Non-pigmented ciliary epithelial cell (primary cell): ENCODE measurements around the gene FERMT2.
A peak's percentile ranks its signal among the peaks of the same experiment; 100 is the strongest.
"Not testable (repeated sequence)": the region's sequence is repeated elsewhere in the genome, so short reads cannot be mapped to it uniquely, and the experiment has no call there.

Experiments used
- DNase-seq: peaks from one replicate; pipeline ENCODE4 v3.0.0-alpha.2; 2010; ENCODE audit warnings: low read depth

FERMT2 gene

DNA sequence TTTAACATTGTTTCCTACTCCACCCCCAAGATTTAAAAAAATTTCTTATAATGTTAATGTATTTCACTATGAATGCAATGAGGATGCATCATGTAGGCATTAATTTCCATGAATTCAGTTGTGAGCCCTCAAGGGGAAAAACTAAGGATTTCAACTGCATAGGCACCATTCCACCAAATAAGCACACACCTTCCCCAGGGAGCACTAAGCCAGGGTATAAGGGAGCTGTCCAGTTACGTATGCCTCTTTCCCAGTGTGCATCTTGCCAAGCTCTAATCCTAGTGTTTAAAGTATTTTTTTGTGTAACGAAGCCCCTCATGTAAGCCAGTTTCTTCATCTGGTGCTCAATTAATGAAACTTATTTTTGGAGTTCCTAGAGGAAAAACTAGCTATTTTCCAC is 6.6 kb downstream of the FERMT2 start:
- no peak for DNase-seq

DNA sequence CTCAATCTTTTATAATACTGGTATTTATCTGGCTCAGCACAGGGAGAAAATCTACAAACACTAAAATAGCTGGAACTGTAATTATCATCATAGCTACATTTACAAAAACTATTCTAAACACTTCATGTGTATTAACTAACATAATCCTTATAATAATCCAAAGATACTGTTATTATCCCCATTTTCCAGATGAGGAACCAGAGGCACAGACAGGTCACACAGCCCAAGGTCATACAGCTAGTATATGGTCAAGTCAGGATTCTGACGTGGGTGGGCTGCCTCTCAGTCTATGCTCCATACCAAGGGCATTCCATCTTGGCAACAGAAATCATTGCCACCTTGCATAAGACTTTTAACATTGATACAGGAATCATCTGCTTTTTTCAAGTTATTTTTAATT is 11.4 kb downstream of the FERMT2 start:
- no peak for DNase-seq

DNA sequence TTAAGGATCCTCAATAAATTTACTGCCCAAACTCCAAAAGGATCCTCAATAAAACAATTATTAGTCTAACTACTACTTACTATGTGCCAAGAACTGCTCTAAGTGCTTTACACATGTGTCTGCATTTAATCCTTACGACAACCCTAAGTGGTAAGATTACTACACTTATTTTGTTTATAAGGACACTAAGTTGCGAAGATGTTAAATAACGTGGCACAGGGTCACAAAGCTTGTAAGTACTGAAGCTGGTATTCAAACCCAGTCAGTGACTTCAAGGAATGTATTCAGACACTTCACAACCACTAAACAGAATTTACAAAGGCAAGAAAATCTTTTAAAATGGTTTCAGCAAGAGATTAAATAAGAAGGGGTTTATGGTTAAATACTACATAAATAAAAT is 13.0 kb downstream of the FERMT2 start:
- DNase-seq: no peak

DNA sequence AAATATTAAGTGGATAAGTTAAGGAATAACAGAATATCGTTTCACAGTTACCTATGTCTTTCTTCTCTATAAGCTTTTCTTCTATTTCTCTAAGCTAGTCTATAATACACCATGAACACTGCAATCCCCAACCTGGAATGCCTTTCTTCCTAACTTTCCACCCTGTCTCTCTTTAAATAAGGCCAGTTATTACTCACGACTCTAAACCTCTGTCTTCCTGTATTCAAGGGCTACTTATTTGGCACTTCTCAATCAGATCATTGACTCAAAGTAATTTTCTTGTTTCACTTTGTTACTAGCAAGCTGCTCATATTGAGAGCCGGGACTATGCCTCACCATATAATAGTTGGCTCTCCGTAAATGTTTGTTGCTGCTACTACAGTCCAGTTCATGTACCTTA is 13.5 kb downstream of the FERMT2 start:
- DNase-seq: no peak

DNA sequence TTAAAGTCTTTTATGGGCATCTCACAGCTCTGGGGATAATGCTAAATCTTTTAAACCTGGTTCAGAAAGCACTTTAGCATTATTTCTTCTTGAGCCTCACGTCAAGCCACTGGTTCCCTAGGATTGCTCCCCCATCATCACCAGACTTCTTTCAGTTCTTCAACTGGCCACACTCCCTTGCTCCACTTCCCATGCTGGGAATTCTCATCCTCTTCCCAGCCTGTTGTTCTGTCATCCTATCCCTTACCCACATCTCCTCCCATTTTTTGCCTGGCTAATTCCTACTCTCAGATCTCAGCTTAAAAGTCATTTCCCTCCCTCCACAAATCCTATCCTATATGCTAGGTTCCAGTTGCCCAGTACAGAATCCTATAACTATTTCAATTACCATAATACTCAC is 14.4 kb downstream of the FERMT2 start:
- DNase-seq: no peak

DNA sequence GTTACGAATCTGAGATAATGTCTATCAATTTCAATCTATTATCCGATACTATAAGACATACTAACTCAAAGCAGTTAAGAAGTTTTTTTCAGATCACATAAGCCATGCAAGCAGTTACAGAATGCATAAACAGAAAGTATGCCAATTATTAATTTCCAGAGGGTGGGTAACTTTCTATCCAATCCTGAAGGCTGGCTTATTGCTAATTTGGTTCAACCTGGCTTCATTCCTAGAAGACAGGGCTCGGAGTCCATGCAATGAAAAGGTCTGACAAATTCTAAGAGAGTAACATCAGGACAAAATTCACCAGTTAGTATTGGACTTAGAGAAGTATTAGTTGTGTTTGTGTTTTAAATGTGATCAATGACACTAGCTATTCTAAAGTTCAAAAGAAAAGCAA is 15.0 kb downstream of the FERMT2 start:
- DNase-seq: no peak

DNA sequence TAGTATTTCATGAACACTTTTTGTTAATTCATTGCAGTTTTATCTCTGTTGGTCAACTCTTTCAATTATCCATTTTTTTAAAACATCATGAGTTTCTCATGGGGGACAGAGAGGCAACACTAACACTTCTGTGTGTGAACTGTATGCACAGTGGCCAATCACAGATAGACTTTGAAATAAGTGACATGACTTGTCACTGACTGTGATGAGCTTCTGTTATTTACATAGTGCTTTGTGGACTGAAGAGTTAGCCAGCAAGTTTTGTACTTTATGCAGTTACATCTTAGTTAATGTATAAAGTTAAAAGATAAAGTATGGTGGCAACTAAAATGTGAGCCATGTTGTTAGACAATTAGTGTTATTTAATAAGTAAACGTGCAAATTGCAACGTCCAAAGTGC is 16.1 kb downstream of the FERMT2 start:
- no peak for DNase-seq

DNA sequence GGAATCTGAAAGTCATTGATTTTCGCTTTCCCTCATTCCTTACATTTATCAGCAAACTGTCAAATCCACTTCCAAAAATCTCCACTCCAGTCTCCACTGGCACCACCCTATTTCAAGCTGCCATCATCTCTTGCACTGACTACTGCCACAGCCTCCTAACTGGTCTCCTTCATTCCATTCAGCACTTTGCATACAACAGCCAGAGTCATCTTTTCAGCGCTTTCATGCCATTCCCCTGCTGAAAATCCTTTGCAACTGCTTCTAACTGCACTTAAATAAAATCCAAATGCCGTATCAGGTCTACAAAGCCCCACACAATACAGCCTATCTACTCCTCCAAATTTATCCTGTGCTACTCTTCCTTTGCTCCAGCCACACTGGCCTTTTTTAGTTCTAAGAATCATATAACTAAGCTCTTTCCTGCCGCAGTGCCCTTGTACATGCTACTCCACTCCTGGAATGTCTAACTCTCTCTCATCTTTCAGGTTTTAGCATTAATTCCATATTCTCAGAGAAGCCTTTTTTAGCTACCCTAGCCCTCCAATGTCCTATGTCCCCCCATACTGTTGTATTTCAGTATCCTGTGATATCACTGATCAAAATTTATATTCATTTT is 21.6 kb downstream of the FERMT2 start:
- no peak for DNase-seq

DNA sequence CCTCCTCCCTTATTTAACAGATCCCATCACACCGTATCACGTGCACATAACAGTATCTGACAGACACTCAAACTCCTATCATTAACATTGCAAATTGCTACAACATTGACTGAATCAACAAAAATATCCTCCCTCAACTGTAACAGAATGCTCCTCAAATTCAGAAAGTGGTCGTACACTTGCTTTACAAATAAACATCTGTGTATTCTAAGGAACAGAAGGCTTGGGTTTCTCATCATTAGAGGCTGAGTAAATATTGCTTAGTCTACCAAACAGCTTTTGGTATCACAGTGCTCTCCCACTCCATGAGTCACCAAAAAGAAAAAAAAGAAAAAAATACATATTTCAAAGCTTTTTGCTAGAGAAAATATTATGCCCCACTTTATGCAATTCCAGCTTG is 23.9 kb downstream of the FERMT2 start:
- DNase-seq: no peak

DNA sequence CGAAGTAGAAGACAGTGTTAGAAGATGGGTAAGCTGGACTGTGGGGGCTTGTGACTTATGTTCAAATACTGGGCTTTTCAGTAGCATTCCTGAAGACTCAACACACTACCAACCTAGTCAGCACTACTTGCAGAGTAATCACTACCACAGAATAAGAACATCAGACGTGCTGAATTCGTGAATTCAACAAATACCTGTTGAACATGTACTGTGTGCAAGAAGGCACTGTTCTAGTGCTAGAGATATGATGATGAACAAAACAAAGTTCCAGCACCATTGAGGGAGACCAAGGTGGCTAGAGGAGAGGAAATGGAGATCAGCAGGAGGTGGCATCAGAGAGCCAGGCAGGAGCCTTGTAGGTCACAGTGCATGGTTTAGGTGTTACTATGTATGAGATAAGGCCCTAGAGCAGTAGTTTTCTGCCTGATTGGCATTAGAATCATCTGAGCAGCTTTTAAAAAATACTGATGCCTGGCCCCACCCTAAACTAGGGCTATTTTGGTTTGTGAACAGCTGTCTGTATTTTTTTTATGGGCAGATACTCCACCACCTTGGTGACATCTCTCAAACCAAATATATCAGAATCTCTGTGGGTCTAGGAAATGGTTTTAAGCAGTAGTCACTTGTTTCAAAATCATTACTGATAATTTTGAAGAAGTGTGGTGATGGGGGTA is 26.8 kb downstream of the FERMT2 start:
- DNase-seq: no peak

DNA sequence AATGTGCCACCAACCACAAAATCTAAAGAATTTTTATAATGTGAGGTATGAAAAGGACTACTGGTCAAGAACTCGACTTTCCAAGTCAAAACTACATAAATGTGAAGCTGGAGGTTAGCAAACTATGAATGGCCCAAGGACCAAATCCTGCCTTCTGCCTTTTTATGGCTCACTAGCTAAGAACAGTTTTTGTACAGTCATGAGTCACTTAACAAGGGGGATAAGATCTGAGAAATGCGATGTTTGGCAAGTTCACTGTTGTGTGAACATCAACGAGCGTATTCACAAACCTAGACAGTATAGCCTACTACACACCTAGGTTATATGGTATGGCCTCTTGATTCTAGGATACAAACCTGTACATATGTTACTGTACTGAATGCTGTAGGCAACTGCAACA is 28.2 kb downstream of the FERMT2 start:
- DNase-seq: no peak

DNA sequence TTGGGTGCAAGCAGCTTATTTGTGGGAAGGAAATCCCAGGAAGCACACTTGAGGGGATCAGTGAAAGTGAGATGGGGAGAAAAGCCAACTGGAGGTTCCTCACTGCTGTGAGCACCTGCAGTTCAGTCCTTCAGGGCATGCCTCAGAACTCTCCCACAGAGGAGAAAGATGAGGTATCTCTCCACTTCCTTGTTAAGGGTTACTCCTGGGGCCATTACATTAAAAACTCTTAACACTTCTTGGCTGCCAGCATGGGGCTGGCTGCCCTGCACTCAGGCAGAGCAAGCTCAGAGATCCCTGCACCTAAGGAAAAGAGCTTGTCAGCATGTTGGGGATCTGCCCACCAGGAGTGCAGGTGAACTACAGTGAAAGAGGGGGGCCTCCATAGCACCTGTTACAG is 28.8 kb downstream of the FERMT2 start:
- DNase-seq: no peak

DNA sequence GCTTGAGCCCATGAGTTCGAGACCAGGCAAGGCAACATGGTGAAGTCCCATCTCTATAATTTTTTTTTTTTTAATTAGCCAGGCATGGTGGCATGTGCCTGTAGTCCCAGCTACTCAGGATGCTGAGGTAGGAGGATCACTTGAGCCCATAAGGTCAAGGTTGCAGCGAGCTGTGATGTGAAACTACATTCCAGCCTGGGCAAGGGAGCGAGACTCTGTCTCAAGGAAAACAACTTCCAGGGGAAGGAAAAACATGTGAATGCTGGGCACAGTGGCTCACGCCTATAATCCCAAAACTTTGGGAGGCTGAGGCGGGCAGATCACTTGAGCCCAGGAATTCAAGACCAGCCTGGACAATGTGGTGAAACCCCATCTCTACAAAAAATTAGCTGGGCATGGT is 30.4 kb downstream of the FERMT2 start:
- not testable (repeated sequence) for DNase-seq

DNA sequence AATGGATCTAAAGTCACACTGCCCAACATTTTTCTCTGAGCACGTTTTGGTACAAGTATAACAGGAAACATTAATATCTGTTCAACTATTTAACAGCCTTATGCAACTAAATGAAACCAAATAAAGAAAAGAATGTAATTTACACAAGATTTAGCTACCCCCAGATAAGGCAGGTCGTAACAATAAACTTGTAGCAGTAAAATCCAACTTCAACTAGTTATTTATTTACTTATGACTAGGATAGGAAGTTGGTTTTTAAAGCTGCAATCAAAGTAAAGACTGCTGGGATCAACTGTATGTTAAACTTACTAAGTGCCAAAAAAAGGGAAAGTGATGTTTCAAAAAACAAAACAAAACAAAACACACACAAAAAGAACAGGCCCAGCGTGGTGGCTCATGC is 30.9 kb downstream of the FERMT2 start:
- DNase-seq: no peak

DNA sequence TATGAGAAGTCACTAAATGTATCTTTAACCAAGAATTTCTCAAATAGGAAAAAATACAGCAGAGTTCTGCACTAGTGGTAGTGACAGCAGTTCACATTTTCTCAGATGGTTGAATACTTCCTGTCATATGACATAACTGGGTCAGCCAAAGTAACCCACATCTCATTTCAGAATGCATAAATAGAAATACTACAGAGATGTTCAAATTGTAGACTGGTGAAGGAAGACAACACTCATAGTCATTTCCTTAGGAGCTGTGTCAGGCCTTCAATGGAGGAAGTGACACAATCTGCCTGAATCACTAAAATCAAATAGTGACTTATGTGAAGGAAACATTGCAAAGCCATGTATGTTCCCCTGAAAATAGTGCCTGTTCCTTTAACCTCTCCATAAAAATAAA is 32.4 kb downstream of the FERMT2 start:
- no peak for DNase-seq

DNA sequence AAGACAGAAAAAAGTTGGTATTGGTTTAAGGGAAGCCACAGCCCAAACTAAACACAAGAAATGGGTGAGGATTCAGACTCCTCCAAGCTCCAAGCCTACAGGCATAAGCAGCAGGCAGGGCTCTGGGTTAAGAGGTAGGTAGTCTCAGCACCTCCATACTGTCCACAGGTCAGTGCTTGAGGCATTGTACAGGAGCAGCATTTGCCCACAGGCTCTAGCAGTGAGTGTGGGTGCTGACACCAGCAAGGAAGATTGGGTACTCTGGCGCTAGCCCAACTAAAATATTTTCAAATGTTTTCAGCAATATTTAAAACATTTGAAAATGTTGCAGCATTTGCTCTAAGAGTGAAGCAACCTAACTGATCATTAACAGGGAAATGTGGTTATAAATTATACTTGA is 33.1 kb downstream of the FERMT2 start:
- DNase-seq: no peak

DNA sequence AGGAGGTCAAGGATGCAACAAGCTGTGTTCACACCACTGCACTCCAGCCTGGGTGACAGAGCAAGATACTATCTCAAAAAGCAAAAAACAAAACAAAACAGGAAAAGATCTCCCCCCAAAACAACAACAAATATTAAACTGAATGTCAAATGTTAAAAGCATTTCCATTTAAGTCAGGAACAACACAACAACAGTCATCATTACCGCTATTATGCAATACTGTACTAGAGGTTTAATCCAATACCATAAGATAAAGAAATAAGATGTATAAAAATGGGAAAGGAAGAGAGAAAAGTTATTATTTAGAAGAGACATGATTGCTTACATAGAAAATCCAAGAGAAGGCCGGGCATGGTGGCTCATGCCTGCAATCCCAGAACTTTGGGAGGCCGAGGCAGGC is 36.6 kb downstream of the FERMT2 start:
- DNase-seq: no peak

DNA sequence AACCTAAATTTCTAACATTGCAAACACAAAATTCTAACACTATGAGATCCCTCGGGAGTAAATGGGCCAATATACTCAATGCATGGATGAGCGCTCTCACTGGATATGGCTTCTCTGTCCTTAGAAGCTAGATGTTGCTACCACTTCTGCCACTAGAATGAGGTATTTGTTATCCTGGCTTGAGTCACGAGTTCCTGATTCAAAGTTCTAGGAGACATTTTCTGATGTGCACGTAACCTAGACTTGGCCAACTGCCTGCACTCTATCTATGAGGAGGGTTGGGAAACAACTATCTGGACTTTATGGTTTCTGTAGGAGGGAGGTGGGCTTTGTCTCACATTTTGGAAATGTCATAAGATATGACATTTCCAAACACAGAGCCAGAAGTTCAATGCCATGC is 37.6 kb downstream of the FERMT2 start:
- no peak for DNase-seq

DNA sequence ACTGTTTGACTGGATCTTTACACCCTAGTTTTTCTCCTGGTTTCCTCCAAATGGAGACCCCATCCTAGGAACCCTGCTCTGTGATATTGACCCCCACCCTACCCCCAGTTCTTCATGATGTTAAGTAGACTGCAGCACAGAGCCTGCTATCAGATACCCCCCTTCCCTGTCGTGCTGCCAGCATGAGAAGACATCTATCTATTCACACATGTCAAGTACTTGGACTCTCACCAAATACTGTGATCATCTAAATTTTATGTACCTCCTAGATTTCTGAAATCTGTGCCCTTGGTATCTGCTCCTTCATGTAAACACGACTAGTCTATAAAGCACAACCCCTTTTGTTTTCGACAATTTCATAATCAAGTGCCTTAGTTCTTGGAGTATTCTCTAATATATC is 38.9 kb downstream of the FERMT2 start:
- DNase-seq: no peak

DNA sequence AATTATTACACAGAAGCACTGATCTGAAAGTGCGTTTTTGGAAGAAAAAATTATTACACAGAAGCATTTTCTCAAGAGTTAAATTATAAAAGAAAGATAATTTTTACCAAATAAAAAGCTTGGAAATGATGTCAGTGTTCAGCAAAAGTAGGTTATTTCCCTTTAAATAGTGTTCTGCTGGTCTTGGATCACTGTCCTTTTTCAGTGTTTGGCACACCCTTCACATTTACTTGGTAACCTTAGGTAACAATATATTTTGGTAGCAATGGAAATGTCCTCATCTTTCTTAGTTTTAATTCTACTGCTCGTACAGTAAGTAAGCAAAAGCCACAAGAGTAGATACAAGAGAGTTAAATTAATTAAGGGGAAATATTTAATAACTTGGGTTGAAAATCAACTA is 40.3 kb downstream of the FERMT2 start:
- DNase-seq: no peak

DNA sequence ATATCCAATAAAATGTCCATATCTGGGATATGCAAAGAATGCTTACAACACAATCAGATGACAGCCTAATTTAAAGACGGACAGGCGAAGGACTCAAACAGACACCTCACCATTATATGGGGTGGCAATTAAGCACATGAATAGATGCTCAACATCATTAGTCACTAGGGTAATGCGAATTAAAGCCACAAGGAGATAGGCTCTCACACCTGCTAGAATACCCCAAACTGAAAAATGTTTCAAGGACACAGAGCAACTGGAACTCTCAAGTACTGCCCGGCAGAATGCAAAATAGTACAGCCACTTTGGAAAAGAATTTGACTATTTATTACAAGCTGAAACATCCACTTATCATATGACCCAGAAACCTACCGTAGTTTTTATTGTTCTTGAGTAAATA is 42.9 kb downstream of the FERMT2 start:
- DNase-seq: no peak

DNA sequence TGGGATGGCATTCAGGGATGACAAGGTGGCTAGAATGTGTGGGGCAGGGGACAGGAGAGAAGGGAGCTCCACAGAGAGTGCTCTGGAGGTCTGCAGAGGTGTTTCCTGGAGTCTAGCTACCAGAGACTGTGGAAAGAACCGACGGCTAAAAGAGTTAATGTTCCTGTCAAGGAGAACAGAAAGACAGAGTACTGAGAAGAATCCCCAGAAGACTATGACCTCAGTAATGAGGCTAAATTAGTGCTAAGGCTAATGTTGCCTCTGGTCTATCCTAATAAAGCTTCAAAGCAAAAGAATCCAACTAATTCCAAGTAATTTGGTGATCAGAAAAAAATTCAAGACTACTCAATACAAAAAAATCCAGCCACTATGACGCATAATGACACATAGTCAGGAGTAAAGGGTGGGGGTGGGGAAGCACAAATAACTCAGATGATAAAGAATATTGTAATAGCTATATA is 44.7 kb downstream of the FERMT2 start:
- peak; percentile 80 for DNase-seq

DNA sequence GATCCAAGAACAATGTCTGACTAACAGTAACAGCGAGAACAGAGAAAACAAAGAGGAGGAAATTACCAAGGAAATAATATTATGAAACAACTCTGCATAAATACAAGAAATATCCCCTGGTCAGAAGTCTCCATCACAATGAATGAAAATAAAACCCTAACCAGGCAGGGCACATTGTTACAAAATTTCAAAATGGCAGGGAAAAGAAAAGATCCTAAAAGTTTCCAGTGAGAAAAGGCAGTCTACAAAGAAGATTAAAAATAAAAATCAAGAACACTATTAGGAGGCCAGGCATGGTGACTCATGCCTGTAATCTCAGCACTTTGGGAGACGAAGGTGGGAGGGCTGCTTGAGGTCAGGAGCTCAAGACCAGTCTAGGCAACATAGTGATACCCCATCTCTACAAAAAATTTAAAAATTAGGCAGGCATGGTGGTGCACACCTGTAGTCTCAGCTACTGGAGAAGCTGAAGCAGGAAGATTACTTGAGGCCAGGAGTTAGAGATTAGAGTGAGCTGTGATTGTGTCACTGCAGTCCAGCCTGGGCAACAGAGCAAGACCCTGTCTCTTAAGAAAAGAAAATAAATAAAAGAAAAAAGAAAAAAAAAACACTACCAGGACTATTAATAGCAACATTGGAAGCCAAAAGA is 47.8 kb downstream of the FERMT2 start:
- no peak for DNase-seq
